OCI-LY7 (cell line): ENCODE results near the gene OR2T33. TPM values are rescaled to one million over a fixed set of nuclear protein-coding genes. Genes with fewer than 3 reads are reported as not detected.
"Not testable (repeated sequence)": the region's sequence is repeated elsewhere in the genome, so short reads cannot be mapped to it uniquely, and the experiment has no call there.

Experiments used
- BruUV-seq: library from RNA; stranded (reverse); fragments of 400-500 nt; replicated peaks from 2 replicates; lab custom pipeline; 2021; lab: Mats Ljungman, UMichigan
- CTCF ChIA-PET: fragments of 300-600 bp; sonication (Branson Sonifier 250); formaldehyde crosslinking; loops from one replicate; lab custom pipeline; 2022; ENCODE audit warnings: antibody characterized with exemption; ENCODE audit not compliant: unreplicated experiment; lab: Charles Lee
- POLR2A ChIA-PET: fragments of 300-600 bp; sonication (Branson Sonifier 250); formaldehyde crosslinking; loops from one replicate; lab custom pipeline; 2022; ENCODE audit warnings: antibody characterized with exemption; lab: Charles Lee
- DNase-seq: peaks from one replicate; pipeline ENCODE4 v3.0.0-alpha.2; 2015; ENCODE audit warnings: low spot score
- H2AFZ ChIP-seq: fragments of 200-600 bp; sonication (generic), shearing (Covaris generic); 2 replicates; pipeline ENCODE4 v1.6.1; 2014; ENCODE audit warnings: mild to moderate bottlenecking, antibody characterized with exemption, low read length, moderate library complexity
- H3K27ac ChIP-seq: fragments of 200-600 bp; sonication (generic); 2 replicates; pipeline ENCODE4 v1.5.1; 2014; ENCODE audit warnings: mixed run types, low read depth, mild to moderate bottlenecking, moderate library complexity, low read length, inconsistent platforms; ENCODE audit not compliant: poor library complexity, severe bottlenecking
- H3K36me3 ChIP-seq: fragments of 200-600 bp; sonication (generic); 2 replicates; pipeline ENCODE4 v1.6.1; 2014; ENCODE audit warnings: mild to moderate bottlenecking, antibody characterized with exemption, low read length, moderate library complexity, mixed read lengths; ENCODE audit not compliant: insufficient read depth
- H3K4me1 ChIP-seq: fragments of 200-600 bp; sonication (generic); 2 replicates; pipeline ENCODE4 v1.5.1; 2014; ENCODE audit warnings: mild to moderate bottlenecking, low read length; ENCODE audit not compliant: insufficient read depth, poor library complexity, severe bottlenecking
- H3K4me2 ChIP-seq: fragments of 200-600 bp; sonication (generic); 2 replicates; pipeline ENCODE4 v1.6.1; 2014; ENCODE audit warnings: mild to moderate bottlenecking, low read length
- H3K4me3 ChIP-seq: fragments of 200-600 bp; sonication (generic); 2 replicates; pipeline ENCODE4 v1.5.1; 2014; ENCODE audit warnings: mild to moderate bottlenecking, low read depth, low read length; ENCODE audit not compliant: poor library complexity, severe bottlenecking
- H3K79me2 ChIP-seq: fragments of 200-600 bp; sonication (generic); 2 replicates; pipeline ENCODE4 v1.6.1; 2016; ENCODE audit warnings: low read depth, mild to moderate bottlenecking, low read length, moderate library complexity, mixed read lengths; ENCODE audit not compliant: insufficient read depth
- H3K9me2 ChIP-seq: fragments of 200-600 bp; sonication (generic); 2 replicates; pipeline ENCODE4 v1.6.1; 2016; ENCODE audit warnings: mild to moderate bottlenecking, low read length, mixed read lengths; ENCODE audit not compliant: insufficient read depth
- H3K9me3 ChIP-seq: fragments of 200-600 bp; sonication (generic); 2 replicates; pipeline ENCODE4 v1.6.1; 2014; ENCODE audit warnings: mild to moderate bottlenecking, mixed run types, low read length, mixed read lengths
- H4K20me1 ChIP-seq: fragments of 200-600 bp; sonication (generic); 2 replicates; pipeline ENCODE4 v1.6.1; 2014; ENCODE audit warnings: mild to moderate bottlenecking, antibody characterized with exemption, low read length, moderate library complexity, mixed read lengths; ENCODE audit not compliant: insufficient read depth
- EZH2phosphoT487 ChIP-seq: fragments of 200-600 bp; sonication (generic); IDR thresholded peaks from 2 replicates; pipeline ENCODE4 v1.6.1; 2018; ENCODE audit warnings: low read depth, borderline replicate concordance, mild to moderate bottlenecking, mixed run types, antibody characterized with exemption, low read length, moderate library complexity, mixed read lengths
- intact Hi-C: fragments of 100-400 bp; cut with micrococcal nuclease; formaldehyde crosslinking; loops from one replicate; pipeline ENCODE4 v1.10.0; 2022; ENCODE audit not compliant: unreplicated experiment
- total RNA-seq, 2 experiments: library from RNA; depleted of rRNA in 1 of 2; stranded (reverse); fragments of >200 nt in 1 of 2; shearing (Covaris generic) in 1 of 2; gene quantifications; 2 replicates each; pipeline ENCODE4 v1.2.3, GENCODE V29; 2014 to 2022
- TF ChIP-seq, protein P1 (sequence below): fragments of 200-600 bp; sonication (generic); conservative IDR thresholded peaks from 2 replicates; pipeline ENCODE4 v1.5.1; 2014; ENCODE audit warnings: mild to moderate bottlenecking, antibody characterized with exemption, low read length, moderate library complexity, mixed read lengths

OR2T33 gene
- total RNA-seq, 2 experiments from 2014 or later = not detected

DNA sequence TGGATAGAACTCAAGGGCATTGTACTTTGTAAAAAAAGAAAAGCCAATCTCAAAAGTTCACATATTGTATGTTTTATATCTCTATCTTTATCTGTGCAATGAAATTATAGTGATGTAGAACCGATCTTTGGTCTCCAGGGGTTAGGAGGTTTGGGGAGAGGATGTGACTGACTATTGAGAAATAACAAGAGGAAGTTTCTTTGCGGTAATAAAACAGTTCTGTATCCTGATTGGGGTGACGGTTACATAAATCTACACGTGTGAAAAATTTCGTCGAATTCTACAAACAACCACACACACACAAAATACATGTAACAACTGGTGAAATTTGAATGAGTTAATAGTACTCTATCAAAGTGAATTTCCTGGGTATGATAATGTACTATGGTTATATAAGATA, 10.6 kb upstream of the OR2T33 start:
- POLR2A ChIA-PET = interaction anchor here (0.6 kb wide), 1 partner anchor 573 kb away, joined by 3 read pairs; no protein-coding TSS in a partner anchor

DNA sequence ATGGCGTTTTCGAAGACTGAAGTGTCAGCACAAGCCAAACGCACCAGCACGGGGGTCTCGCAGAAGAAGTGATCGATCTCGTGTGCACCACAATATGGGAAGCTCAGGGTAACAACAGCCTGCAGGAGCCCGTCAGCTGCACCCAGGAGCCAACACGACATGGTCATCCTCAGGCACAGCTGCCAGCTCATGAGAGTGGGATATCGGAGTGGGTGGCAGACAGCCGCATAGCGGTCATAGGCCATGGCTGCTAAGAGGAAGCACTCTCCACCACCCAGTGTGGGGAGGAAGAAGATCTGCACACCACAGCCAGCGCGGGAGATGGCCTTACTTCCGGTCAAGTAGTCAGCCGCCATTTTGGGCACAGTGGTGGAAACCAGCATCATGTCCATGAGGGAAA, 4.6 kb downstream of the OR2T33 start:
- H3K36me3 ChIP-seq, DNase-seq, H3K4me2 ChIP-seq, H3K79me2 ChIP-seq, H3K9me2 ChIP-seq, H3K27ac ChIP-seq, POLR2A ChIA-PET, H2AFZ ChIP-seq, BruUV-seq, H3K4me3 ChIP-seq, CTCF ChIA-PET, H3K4me1 ChIP-seq, H4K20me1 ChIP-seq, H3K9me3 ChIP-seq, intact Hi-C loops: not testable (repeated sequence)

More for the DNA sequence above, 10.6 kb upstream of the OR2T33 start:
- H3K4me1 ChIP-seq = no peaks in the 10 kb centered on the region
- no TSS peak for BruUV-seq
- no peaks in the 10 kb centered on the region for H3K36me3 ChIP-seq
- no peak overlapping the region for H3K27ac ChIP-seq
- no peak overlapping the region for H3K4me2 ChIP-seq
- H3K9me2 ChIP-seq = no peaks in the 10 kb centered on the region
- no peaks in the 10 kb centered on the region for H3K79me2 ChIP-seq
- H3K4me3 ChIP-seq = no peak overlapping the region
- DNase-seq = no peak
- no peak overlapping the region for H2AFZ ChIP-seq
- intact Hi-C loops = no loop called here
- H4K20me1 ChIP-seq = no peaks in the 10 kb centered on the region
- no peaks in the 10 kb centered on the region for H3K9me3 ChIP-seq
- no peak for TF ChIP-seq EZH2phosphoT487
- TF ChIP-seq, protein P1, sequence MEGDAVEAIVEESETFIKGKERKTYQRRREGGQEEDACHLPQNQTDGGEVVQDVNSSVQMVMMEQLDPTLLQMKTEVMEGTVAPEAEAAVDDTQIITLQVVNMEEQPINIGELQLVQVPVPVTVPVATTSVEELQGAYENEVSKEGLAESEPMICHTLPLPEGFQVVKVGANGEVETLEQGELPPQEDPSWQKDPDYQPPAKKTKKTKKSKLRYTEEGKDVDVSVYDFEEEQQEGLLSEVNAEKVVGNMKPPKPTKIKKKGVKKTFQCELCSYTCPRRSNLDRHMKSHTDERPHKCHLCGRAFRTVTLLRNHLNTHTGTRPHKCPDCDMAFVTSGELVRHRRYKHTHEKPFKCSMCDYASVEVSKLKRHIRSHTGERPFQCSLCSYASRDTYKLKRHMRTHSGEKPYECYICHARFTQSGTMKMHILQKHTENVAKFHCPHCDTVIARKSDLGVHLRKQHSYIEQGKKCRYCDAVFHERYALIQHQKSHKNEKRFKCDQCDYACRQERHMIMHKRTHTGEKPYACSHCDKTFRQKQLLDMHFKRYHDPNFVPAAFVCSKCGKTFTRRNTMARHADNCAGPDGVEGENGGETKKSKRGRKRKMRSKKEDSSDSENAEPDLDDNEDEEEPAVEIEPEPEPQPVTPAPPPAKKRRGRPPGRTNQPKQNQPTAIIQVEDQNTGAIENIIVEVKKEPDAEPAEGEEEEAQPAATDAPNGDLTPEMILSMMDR = no peak
- CTCF ChIA-PET = no interaction called here

DNA sequence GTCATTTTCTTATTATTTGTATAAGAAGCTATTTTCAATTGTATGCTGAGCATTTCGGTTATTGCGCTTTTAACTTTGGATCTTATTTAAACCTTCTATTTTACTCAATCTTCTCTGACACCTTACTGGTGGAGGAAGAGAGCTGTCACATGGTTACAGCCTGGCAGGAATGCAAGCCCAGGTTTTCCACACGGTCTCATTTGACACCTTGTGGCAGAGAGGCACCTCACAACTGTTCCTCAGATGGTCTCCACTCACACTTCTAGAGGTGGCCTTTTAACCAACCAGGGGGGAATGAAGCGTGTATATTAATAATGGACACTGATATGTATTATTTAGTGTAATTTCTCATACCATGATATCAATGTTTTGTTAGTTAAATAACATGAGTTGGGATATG, 9.6 kb downstream of the OR2T33 start:
- no peaks in the 10 kb centered on the region for H3K79me2 ChIP-seq
- no peaks in the 10 kb centered on the region for H3K36me3 ChIP-seq
- CTCF ChIA-PET = no interaction called here
- POLR2A ChIA-PET = no interaction called here
- intact Hi-C loops = no loop called here
- H3K9me2 ChIP-seq = no peaks in the 10 kb centered on the region
- H3K4me3 ChIP-seq = no peak overlapping the region
- DNase-seq = no peak
- no peaks in the 10 kb centered on the region for H3K4me1 ChIP-seq
- TF ChIP-seq, protein P1 = no peak
- no peak for TF ChIP-seq EZH2phosphoT487
- no TSS peak for BruUV-seq
- H3K27ac ChIP-seq = no peak overlapping the region
- H2AFZ ChIP-seq = no peak overlapping the region
- no peaks in the 10 kb centered on the region for H4K20me1 ChIP-seq
- H3K4me2 ChIP-seq = no peak overlapping the region
- H3K9me3 ChIP-seq = no peaks in the 10 kb centered on the region

DNA sequence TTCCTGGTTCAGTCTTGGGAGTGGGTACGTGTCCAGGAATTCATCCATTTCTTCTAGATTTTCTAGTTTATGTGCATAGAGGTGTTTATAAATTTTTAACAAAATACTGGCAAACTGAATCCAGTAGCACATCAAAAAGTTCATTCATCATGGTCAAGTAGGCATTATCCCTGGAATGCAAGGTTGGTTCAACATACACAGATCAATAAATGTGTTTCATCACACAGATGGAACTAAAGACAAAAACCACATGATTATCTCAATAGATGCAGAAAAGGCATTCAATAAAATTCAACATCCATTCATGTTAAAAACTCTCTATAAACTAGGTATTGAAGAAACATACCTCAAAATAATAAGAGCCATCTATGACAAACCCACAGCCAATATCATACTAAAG, 18.5 kb downstream of the OR2T33 start:
- H3K9me3 ChIP-seq, BruUV-seq, H3K4me3 ChIP-seq, H3K9me2 ChIP-seq, H2AFZ ChIP-seq, H3K4me1 ChIP-seq, H3K79me2 ChIP-seq, H4K20me1 ChIP-seq, DNase-seq, CTCF ChIA-PET, H3K4me2 ChIP-seq, H3K27ac ChIP-seq, intact Hi-C loops, H3K36me3 ChIP-seq: not testable (repeated sequence)
- POLR2A ChIA-PET = interaction anchor here (2.2 kb wide), 1 partner anchor 16 kb away, joined by 5 read pairs; no protein-coding TSS in a partner anchor
